HG03469 (cell line): ENCODE results near the gene SH3BP2.

ENCODE experiments used
- ATAC-seq: cut with Tn5 transposase; IDR thresholded peaks from one replicate; pipeline ENCODE4 v1.9.1; 2021; ENCODE audit warnings: mild to moderate bottlenecking, moderate library complexity, moderate number of reproducible peaks; ENCODE audit not compliant: unreplicated experiment

The SH3BP2 gene

GRCh38 chr4:2792711-2793585, at the start of gene SH3BP2:
SH3BP2 (plus strand) TSS chr4:2793085; CDS start chr4:2820618, 27,533 bp downstream.
- ATAC-seq: no peak

DNA sequence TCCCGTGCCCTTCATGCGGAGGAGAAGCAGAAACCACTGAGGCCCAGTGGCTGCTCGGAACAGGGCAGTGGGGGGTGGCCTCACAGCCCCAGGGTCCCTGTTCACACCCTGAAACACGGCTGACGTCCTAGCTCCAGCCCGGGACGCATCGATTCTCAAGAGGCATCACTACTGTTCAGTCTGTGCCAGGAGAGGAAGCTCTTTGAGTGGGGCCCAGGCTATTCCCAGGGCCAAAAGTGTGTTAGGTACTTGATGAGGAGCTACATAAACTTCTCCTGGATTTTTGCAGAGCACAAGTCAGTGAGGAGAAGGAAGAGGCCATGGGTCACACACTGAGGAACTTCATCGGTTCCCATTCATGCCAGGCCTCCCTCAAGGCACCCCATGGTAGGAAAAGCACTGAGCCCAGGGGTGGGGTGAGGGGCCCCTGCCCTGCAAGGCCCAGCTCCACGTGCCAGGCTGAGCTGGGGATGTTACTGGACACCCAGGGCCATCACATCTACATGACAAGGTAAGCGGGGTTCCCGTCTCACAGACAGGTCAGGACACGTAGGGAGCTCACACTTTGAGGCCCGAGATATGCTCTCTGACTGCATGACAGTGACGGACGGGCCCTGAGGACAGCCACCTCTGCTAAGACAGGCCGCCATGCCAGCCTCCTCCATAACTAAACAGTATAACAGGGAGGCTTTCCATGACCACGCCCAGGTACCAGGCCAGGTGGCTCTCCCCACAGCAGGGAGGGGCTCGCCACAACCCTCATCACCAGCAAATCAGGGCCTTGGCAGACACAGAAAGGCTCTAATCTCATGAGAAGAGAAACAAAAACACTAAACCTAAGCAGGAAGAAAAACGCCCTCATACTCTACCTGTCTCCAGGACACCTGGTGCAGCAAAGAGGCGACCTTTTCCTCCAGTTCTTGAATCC, 49.1 kb upstream of the SH3BP2 start:
- no peak for ATAC-seq

GRCh38 chr4:2744576-2745270, 48.2 kb upstream of the SH3BP2 start:
- no peak for ATAC-seq

DNA sequence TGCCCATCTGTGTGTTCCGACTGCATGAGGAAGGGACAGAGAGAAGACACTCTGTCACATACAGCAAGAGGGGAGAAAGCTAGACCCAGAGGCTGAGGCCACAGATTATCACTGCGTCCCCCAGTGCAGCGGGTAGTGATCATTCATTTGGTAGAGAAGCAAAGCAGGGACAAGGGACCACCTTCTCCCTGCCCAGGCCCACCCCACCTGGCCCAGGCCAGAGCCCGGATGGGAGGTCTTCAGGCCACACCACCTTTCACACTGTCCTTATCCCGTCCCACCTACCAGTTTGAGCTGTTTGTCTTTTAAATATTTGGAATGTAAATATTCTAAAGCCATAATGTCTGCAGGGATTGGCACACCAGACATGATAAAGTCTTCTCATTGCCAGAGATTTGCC, 47.4 kb upstream of the SH3BP2 start:
- no peak for ATAC-seq

DNA sequence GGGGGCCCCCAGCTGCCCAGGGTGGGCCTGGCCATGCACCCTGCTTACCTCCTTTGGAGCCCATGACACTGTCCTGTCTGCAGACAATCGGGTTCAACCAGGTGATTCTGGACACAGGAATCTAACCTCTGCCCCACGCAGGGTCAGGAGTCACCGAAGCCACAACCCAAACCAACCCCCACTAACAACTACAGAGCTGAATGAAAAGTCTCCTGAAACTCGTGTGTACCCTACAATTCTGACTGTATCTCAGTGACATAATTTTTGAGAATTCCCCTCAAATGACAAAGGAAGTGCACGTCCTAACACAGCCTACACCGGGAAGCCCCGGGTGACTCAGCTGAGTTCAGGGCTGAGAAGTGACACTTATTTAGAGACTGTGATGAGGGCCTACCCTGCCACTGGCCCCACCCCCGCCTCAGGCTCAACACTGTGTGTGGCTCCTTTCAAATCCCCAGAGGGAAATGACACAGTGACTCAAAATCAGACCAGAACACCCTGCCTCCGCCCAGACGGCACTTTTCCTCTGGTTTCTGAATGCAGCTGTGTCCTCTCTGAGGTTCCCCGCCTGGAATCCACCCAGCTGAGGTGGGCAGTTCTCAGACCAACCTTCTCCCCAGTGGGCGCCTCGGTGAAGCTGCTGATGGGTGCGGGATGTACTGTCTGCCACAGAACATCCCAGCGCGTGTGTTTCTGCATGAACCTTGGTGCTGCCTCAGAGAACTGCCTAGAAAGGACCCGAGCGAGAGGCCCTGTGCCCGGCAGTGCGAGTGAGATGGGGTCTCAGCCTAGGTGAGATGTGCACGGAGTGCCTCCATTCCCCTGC, 46.7 kb upstream of the SH3BP2 start:
- peak; percentile 68 for ATAC-seq

- no peak for ATAC-seq
Measured at GRCh38 chr4:2746891-2747695, 45.8 kb upstream of the SH3BP2 start.

- ATAC-seq: no peak
Measured at GRCh38 chr4:2750719-2751605, 41.9 kb upstream of the SH3BP2 start.

DNA sequence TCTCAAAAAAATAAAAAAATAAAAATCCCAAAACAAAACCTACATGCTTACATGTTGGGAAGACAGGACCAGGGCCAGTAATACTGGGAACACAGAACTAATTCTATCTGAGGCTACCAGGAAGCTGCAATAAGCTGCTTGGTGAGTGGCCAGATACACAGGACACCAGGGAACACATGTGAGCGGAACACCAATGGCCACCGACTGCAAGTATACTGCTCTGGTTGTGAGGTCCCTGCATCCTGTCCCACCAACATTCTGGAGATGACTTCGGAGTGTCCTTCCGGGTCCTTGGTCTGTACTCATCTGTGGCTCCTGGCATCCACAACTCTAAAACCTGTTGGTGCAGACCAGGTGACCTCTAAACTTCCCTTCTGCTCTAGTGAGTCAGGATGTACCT, 39.4 kb upstream of the SH3BP2 start:
- no peak for ATAC-seq

DNA sequence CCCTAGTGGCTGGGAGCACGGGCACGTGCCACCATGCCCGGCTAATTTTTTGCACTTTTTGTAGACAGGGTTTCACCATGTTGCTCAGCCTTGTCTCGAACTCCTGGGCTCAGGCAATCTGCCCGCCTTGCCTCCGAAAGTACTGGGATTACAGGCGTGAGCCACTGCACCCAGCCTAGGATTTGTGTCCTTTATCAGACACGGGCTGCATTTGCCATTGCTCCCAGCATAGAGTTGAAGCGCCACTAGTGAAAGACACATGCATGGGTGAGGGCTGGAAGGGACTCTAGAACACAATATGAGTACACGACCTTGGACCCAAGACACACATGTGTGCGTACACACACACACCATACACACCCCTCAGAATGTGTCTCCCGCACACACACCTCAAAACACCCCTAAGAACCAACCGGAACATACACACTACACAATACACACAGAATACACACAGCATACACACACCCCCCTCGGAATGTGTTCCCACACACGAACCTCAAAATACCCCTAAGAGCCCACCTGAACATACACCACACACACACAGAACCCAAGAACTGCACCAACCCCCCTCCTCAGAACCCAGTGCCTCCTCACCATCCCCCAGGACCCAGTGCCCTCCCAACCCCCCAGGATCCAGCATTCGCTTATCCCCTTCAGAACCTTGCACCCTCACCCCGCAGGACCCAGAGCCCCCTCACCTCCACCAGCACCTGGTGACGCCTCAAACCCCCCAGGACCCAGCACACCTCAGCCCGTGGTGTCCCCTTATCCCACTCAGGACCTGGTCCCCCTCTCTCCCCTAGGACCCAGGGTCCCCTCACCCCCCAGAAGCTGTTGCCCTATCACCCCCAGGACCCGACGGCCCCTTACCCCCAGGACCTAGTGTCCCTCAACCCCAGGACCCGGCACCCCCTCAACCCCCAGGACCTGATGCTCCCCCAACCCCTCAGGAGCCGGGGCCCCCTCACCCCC, 37.8 kb upstream of the SH3BP2 start:
- ATAC-seq: no peak

- peak; percentile 34 for ATAC-seq
Measured at GRCh38 chr4:2755821-2756690, 36.8 kb upstream of the SH3BP2 start, which contains the start of gene TNIP2. TNIP2 (minus strand) TSS chr4:2756336; CDS start chr4:2756289, 47 bp downstream.

DNA sequence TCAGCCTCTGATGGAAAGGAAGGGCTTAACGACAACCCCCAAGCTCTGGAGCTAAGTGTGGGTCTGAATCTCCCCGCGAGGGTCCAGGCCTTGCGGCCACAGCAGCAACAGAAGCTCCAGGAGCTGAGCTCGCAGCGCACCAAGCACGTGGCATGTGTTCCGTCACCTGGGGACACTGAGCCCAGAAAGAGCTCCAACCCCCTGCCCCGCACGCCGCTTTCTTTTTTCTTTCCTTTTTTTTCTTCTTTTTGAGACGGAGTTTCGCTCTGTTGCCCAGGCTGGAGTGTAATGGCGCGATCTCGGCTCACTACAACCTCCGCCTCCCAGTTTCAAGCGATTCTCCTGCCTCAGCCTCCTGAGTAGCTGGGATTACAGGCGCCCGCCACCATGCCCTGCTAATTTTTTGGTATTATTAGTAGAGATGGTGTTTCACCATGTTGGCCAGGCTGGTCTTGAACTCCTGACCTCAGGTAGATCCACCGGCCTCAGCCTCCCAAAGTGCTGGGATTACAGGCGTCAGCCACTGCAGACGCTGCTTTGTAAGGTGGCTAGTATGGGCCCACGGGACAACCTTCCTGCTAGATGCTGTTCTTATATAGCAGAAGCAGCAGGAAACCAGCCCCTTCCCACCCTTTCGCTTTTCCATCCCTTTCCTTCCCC, 36.1 kb upstream of the SH3BP2 start:
- no peak for ATAC-seq

GRCh38 chr4:2757426-2757825, 35.5 kb upstream of the SH3BP2 start:
- no peak for ATAC-seq

DNA sequence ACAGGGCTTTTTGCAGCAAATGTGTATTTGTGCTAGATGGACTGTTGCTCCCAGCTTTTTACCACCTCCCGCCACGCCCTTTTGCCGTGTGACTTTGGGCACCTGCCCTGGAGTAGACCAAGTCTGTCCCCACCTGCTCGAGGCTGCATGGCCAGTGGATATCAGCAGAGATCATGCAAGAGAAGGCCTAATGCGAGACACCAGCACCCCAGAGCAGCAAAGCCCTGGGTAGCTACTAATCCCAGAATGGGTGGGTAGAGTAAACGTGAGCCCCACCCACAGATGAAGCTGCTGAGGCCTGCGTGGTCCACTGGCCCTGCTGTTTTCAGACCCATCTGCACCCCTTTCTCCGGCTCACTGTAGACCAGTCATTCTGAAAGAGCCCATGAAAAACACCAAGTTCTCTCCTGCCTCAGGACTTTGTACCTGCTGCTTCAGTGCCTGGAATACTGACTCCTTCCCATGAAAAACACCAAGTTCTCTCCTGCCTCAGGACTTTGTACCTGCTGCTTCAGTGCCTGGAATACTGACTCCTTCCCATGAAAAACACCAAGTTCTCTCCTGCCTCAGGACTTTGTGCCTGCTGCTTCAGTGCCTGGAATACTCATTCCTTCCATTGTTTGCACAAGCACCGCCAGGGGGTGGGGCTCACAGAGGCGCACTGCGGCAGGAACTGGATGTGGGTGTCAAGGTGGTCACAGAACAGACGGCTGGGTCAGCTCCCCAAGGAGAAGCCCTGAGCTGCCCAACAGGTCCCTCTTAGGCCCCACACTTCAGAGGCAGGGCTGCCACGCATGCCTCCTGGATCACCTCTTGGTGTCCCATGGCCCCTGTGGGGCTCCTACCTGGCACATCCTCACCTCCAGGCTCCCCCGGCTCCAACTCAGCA, 31.6 kb upstream of the SH3BP2 start:
- ATAC-seq: no peak

DNA sequence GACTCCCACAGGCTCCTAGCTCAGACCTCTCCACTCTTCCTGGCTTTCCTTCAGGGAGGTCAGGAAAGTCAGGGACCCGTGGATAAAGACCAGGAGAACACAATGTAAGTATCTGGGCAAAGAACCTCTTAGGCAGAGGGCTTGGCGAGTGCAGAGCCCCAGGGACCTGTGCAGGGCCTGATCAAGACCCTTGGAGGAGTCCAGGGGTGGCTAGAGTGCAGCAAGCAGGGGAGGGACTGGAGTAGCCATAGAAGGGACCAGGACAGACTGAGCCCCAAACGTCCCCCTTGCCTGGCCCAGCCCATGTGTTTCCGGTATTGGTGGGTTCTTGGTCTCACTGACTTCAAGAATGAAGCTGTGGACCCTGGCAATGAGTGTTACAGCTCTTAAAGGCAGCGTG, 30.8 kb upstream of the SH3BP2 start:
- no peak for ATAC-seq
